Common myeloid progenitor, CD34-positive (primary cell): ENCODE data around the gene PPP6R3.

ENCODE experiments used
- CTCF ChIA-PET: fragments of 350-600 bp; sonication (Branson Sonifier 250); formaldehyde crosslinking; loops from one replicate; lab custom pipeline; 2021; ENCODE audit warnings: antibody characterized with exemption; lab: Charles Lee
- POLR2A ChIA-PET: fragments of 350-600 bp; sonication (Branson Sonifier 250); formaldehyde crosslinking; loops from one replicate; lab custom pipeline; 2021; ENCODE audit warnings: antibody characterized with exemption; lab: Charles Lee
- DNase-seq, 3 donors: peaks; one replicate each; pipeline versions ENCODE4 v3.0.0 to v3.0.0-alpha.2; 2013
- H3K27ac ChIP-seq, 2 experiments: 1 replicate in 1 of 2; 2 replicates in 1 of 2; pipeline ENCODE4 v1.7.0; 2013; ENCODE audit warnings: inconsistent platforms in 2 of 2, low read length in 2 of 2, mild to moderate bottlenecking in 2 of 2, low read depth in 1 of 2, moderate library complexity in 1 of 2; ENCODE audit not compliant: severe bottlenecking in 2 of 2, insufficient read depth in 1 of 2, poor library complexity in 1 of 2
- H3K27me3 ChIP-seq, 5 experiments: replicated peaks in 2 of 5; 1 replicate in 3 of 5; 2 replicates in 2 of 5; pipeline versions ENCODE4 v1.6.1 to v1.7.0; 2013; ENCODE audit warnings: low read length in 4 of 5, mild to moderate bottlenecking in 2 of 5, moderate library complexity in 2 of 5, inconsistent platforms in 1 of 5; ENCODE audit not compliant: insufficient read depth in 5 of 5, control insufficient read depth in 4 of 5
- H3K36me3 ChIP-seq, 4 experiments: 1 replicate in 2 of 4; 2 replicates in 2 of 4; pipeline versions ENCODE4 v1.6.1 to v1.7.0; 2013; ENCODE audit warnings: low read length in 3 of 4, control low read depth in 1 of 4, mild to moderate bottlenecking in 1 of 4; ENCODE audit not compliant: control insufficient read depth in 4 of 4, insufficient read depth in 4 of 4
- H3K4me1 ChIP-seq, 4 experiments: 1 replicate in 3 of 4; 2 replicates in 1 of 4; pipeline versions ENCODE4 v1.6.1 to v1.7.1; 2013; ENCODE audit warnings: low read length in 3 of 4, mild to moderate bottlenecking in 3 of 4, control low read depth in 1 of 4, inconsistent platforms in 1 of 4, moderate library complexity in 1 of 4; ENCODE audit not compliant: control insufficient read depth in 4 of 4, insufficient read depth in 4 of 4; ENCODE audit errors: control extremely low read depth in 1 of 4
- H3K4me3 ChIP-seq, 7 experiments: 1 replicate in 4 of 7; 2 replicates in 3 of 7; pipeline versions ENCODE4 v1.5.1 to v1.7.0; 2013; ENCODE audit warnings: mild to moderate bottlenecking in 7 of 7, low read length in 6 of 7, moderate library complexity in 6 of 7, inconsistent platforms in 2 of 7, low read depth in 2 of 7, control low read depth in 1 of 7; ENCODE audit not compliant: insufficient read depth in 4 of 7, control insufficient read depth in 1 of 7; ENCODE audit errors: extremely low read depth in 1 of 7
- H3K9me3 ChIP-seq, 5 experiments: 1 replicate in 4 of 5; 2 replicates in 1 of 5; pipeline versions ENCODE4 v1.6.1 to v1.7.1; 2013; ENCODE audit warnings: low read length in 4 of 5, mild to moderate bottlenecking in 2 of 5, inconsistent platforms in 1 of 5, low read depth in 1 of 5, moderate library complexity in 1 of 5; ENCODE audit not compliant: control insufficient read depth in 4 of 5, insufficient read depth in 2 of 5; ENCODE audit errors: control extremely low read depth in 1 of 5
- WGBS: methylation state at CpG from one replicate; pipeline ENCODE4 v1.1.5; 2013; ENCODE audit not compliant: insufficient coverage; 5-methylcytosine and 5-hydroxymethylcytosine counted together

The PPP6R3 gene

GRCh38 chr11:68521969-68522652, 61.6 kb downstream of the PPP6R3 start:
- ChIA-PET POLR2A (no interaction called here), CTCF (interaction anchor here (1.0 to 3.0 kb wide), 7 partner anchors 9 to 42 kb away, joined by 3 to 10 read pairs (median 4); no protein-coding TSS in a partner anchor)
- no peak overlapping the region for H3K4me3 ChIP-seq
- no peak overlapping the region for H3K27ac ChIP-seq
- WGBS = 100% methylated on average over 1 of the region's 4 CpGs
- H3K27me3 ChIP-seq = no peaks in the 10 kb centered on the region
- no peaks in the 10 kb centered on the region for H3K9me3 ChIP-seq
- no peak for DNase-seq
- peaks cover 11 to 75% (median 50%) of the 10 kb centered on the region in 4 experiments for H3K36me3 ChIP-seq
- peaks cover 3 to 30% (median 13%) of the 10 kb centered on the region in 4 experiments for H3K4me1 ChIP-seq

- DNase-seq = no peak
- Histone ChIP-seq H3K4me3 (no peak overlapping the region), H3K9me3 (no peaks in the 10 kb centered on the region), H3K4me1 (peaks cover 3 to 31% (median 13%) of the 10 kb centered on the region in 4 experiments), H3K27ac (no peak overlapping the region), H3K27me3 (no peaks in the 10 kb centered on the region), H3K36me3 (peaks cover 16 to 84% (median 54%) of the 10 kb centered on the region in 4 experiments)
- 100% methylated on average over 3 of the region's 4 CpGs for WGBS
- ChIA-PET CTCF (interaction anchor here (1.1 to 3.0 kb wide), 7 partner anchors 8 to 49 kb away, joined by 3 to 10 read pairs (median 4); no protein-coding TSS in a partner anchor), POLR2A (no interaction called here)
These were observed 62.5 kb downstream of the PPP6R3 start for GRCh38 chr11:68523033-68523432.

- no peak overlapping the region for H3K27ac ChIP-seq
- CTCF ChIA-PET = interaction anchor here (1.1 to 3.0 kb wide), 4 partner anchors 12 to 50 kb away, joined by 3 to 10 read pairs (median 4); no protein-coding TSS in a partner anchor
- WGBS = no CpG with 5 or more reads among the region's 3 CpGs
These were observed 63.2 kb downstream of the PPP6R3 start for GRCh38 chr11:68523743-68524142.

GRCh38 chr11:68524213-68524612, 63.7 kb downstream of the PPP6R3 start:
- no peak for DNase-seq
- Histone ChIP-seq H3K27me3 (no peaks in the 10 kb centered on the region), H3K4me3 (no peak overlapping the region), H3K9me3 (no peaks in the 10 kb centered on the region), H3K4me1 (peaks cover 4 to 33% (median 22%) of the 10 kb centered on the region in 4 experiments), H3K36me3 (peaks cover 16 to 89% (median 58%) of the 10 kb centered on the region in 4 experiments), H3K27ac (no peak overlapping the region)
- WGBS = no CpG with 5 or more reads among the region's 2 CpGs
- POLR2A ChIA-PET = no interaction called here
- CTCF ChIA-PET = interaction anchor here (1.1 to 2.0 kb wide), 4 partner anchors 11 to 51 kb away, joined by 3 to 10 read pairs (median 4); no protein-coding TSS in a partner anchor

More at GRCh38 chr11:68523743-68524142, 63.2 kb downstream of the PPP6R3 start:
- no peak for DNase-seq
- H3K4me1 ChIP-seq = peaks cover 4 to 34% (median 20%) of the 10 kb centered on the region in 4 experiments
- no peak overlapping the region for H3K4me3 ChIP-seq
- no peaks in the 10 kb centered on the region for H3K9me3 ChIP-seq
- H3K36me3 ChIP-seq = peaks cover 16 to 86% (median 56%) of the 10 kb centered on the region in 4 experiments
- POLR2A ChIA-PET = no interaction called here
- no peaks in the 10 kb centered on the region for H3K27me3 ChIP-seq

- Histone ChIP-seq H3K4me1 (peaks cover 4 to 28% (median 22%) of the 10 kb centered on the region in 4 experiments), H3K36me3 (peaks cover 16 to 88% (median 57%) of the 10 kb centered on the region in 4 experiments), H3K27me3 (no peaks in the 10 kb centered on the region), H3K27ac (no peak overlapping the region), H3K4me3 (no peak overlapping the region), H3K9me3 (no peaks in the 10 kb centered on the region)
- 100% methylated on average over 1 of the region's 2 CpGs for WGBS
- ChIA-PET POLR2A (no interaction called here), CTCF (interaction anchor here (1.1 to 1.8 kb wide), 6 partner anchors 10 to 29 kb away, joined by 3 to 10 read pairs (median 4); no protein-coding TSS in a partner anchor)
- no peak for DNase-seq
These were observed 64.1 kb downstream of the PPP6R3 start for GRCh38 chr11:68524681-68525080.

- peaks cover 16 to 88% (median 53%) of the 10 kb centered on the region in 4 experiments for H3K36me3 ChIP-seq
- CTCF ChIA-PET = interaction anchor here (1.0 to 1.8 kb wide), 6 partner anchors 9 to 30 kb away, joined by 3 to 10 read pairs (median 4); no protein-coding TSS in a partner anchor
- H3K27me3 ChIP-seq = no peaks in the 10 kb centered on the region
- H3K27ac ChIP-seq = no peak overlapping the region
- no CpG with 5 or more reads among the region's 3 CpGs for WGBS
- POLR2A ChIA-PET = no interaction called here
- peaks cover 4 to 27% (median 22%) of the 10 kb centered on the region in 4 experiments for H3K4me1 ChIP-seq
- H3K4me3 ChIP-seq = no peak overlapping the region
- H3K9me3 ChIP-seq = no peaks in the 10 kb centered on the region
- DNase-seq = no peak
These were observed 64.8 kb downstream of the PPP6R3 start for GRCh38 chr11:68525336-68525735.

GRCh38 chr11:68525930-68526329, 65.4 kb downstream of the PPP6R3 start:
- H3K27ac ChIP-seq = no peak overlapping the region
- ChIA-PET CTCF (interaction anchor here (1.0 to 1.8 kb wide), 5 partner anchors 9 to 31 kb away, joined by 3 to 10 read pairs (median 4); no protein-coding TSS in a partner anchor), POLR2A (no interaction called here)
- peaks cover 4 to 27% (median 22%) of the 10 kb centered on the region in 4 experiments for H3K4me1 ChIP-seq
- H3K36me3 ChIP-seq = peaks cover 16 to 87% (median 48%) of the 10 kb centered on the region in 4 experiments
- no peaks in the 10 kb centered on the region for H3K9me3 ChIP-seq
- no peak overlapping the region for H3K4me3 ChIP-seq
- DNase-seq = no peak
- H3K27me3 ChIP-seq = no peaks in the 10 kb centered on the region
- WGBS = 92% methylated on average over 4 of the region's 4 CpGs
